K562 (cell line): ENCODE measurements around the gene TCF12. TPM values are rescaled to one million over a fixed set of nuclear protein-coding genes. Genes with fewer than 3 reads are reported as not detected.

Experiments
- BDP1 ChIP-seq: IDR thresholded peaks from 3 replicates; pipeline ENCODE4 v1.6.1; 2011; ENCODE audit not compliant: insufficient read length, insufficient read depth
- CBX1 ChIP-seq: sonication (generic); IDR thresholded peaks from 2 replicates; pipeline ENCODE4 v1.6.1; 2016; ENCODE audit warnings: antibody characterized with exemption, low read depth, mild to moderate bottlenecking
- CBX3 ChIP-seq, 2 experiments: IDR thresholded peaks; 1 replicate in 1 of 2; 2 replicates in 1 of 2; pipeline ENCODE4 v1.6.1; 2012; ENCODE audit warnings: inconsistent platforms in 2 of 2, low read length in 2 of 2, borderline replicate concordance in 1 of 2, control low read depth in 1 of 2
- CREBBP ChIP-seq: IDR thresholded peaks from one replicate; pipeline ENCODE4 v1.6.1; 2012; ENCODE audit warnings: low read depth, mild to moderate bottlenecking, control low read depth, inconsistent platforms, low read length
- CREM ChIP-seq: IDR thresholded peaks from 2 replicates; pipeline ENCODE4 v1.6.1; 2014; ENCODE audit warnings: antibody characterized with exemption, low read depth
- ELK1 ChIP-seq: sonication (generic); formaldehyde crosslinking; IDR thresholded peaks from 2 replicates; pipeline ENCODE4 v1.8.1; 2022; ENCODE audit warnings: missing genetic modification reagents
- ETV6 ChIP-seq, 3 experiments: fragments of 150-350 bp in 1 of 3; sonication (generic) in 1 of 3; formaldehyde crosslinking in 1 of 3; IDR thresholded peaks; 2 replicates each; pipeline versions ENCODE4 v1.6.1 to v1.8.0; 2014 to 2022; ENCODE audit warnings: borderline replicate concordance in 2 of 3, low read depth in 2 of 3, antibody characterized with exemption in 1 of 3, low read length in 1 of 3, mild to moderate bottlenecking in 1 of 3, missing genetic modification reagents in 1 of 3
- NBN ChIP-seq: fragments of 450-650 bp; IDR thresholded peaks from 2 replicates; pipeline ENCODE4 v1.6.1; 2016; ENCODE audit warnings: low read depth, mild to moderate bottlenecking
- NR0B1 ChIP-seq: fragments of 450-650 bp; IDR thresholded peaks from one replicate; pipeline ENCODE4 v1.6.1; 2018; ENCODE audit warnings: mild to moderate bottlenecking, moderate library complexity; ENCODE audit not compliant: partially characterized antibody
- PCBP1 ChIP-seq: fragments of 200-400 bp; formaldehyde crosslinking; IDR thresholded peaks from 2 replicates; pipeline ENCODE4 v1.6.1; 2018; ENCODE audit warnings: mild to moderate bottlenecking, low read depth, low read length; ENCODE audit not compliant: poor library complexity, severe bottlenecking
- RBM17 ChIP-seq: fragments of 200-400 bp; formaldehyde crosslinking; IDR thresholded peaks from 2 replicates; pipeline ENCODE4 v1.6.1; 2017; ENCODE audit warnings: low read depth, mild to moderate bottlenecking, low read length, borderline replicate concordance
- RHOXF2B ChIP-seq: fragments of 250-450 bp; sonication (Bioruptor Pico); conservative IDR thresholded peaks from 2 replicates; pipeline ENCODE4 v1.5.1; 2021
- SIRT6 ChIP-seq: IDR thresholded peaks from one replicate; pipeline ENCODE4 v1.6.1; 2012; ENCODE audit warnings: low read depth, mild to moderate bottlenecking, control low read depth, inconsistent platforms, low read length, moderate library complexity
- SMC3 ChIP-seq: conservative IDR thresholded peaks from 2 replicates; pipeline ENCODE4 v1.6.1; 2011; ENCODE audit warnings: low read depth, low read length, improper control_type of control experiment; ENCODE audit not compliant: insufficient read depth
- SNIP1 ChIP-seq: fragments of 450-650 bp; IDR thresholded peaks from 2 replicates; pipeline ENCODE4 v1.7.1; 2017; ENCODE audit warnings: low read depth, mild to moderate bottlenecking
- SREBF2 ChIP-seq: sonication (generic); formaldehyde crosslinking; IDR thresholded peaks from 2 replicates; pipeline ENCODE4 v1.4.0; 2020; ENCODE audit warnings: mild to moderate bottlenecking, missing genetic modification reagents
- UBTF ChIP-seq, 2 experiments: IDR thresholded peaks; 2 replicates each; pipeline ENCODE4 v1.6.1; 2012; ENCODE audit warnings: improper control_type of control experiment in 2 of 2, low read depth in 2 of 2, low read length in 2 of 2, borderline replicate concordance in 1 of 2
- WHSC1 ChIP-seq: IDR thresholded peaks from one replicate; pipeline ENCODE4 v1.6.1; 2012; ENCODE audit warnings: low read length, control low read depth, inconsistent platforms
- YBX1 ChIP-seq: fragments of 450-650 bp; IDR thresholded peaks from 2 replicates; pipeline ENCODE4 v1.7.1; 2016; ENCODE audit warnings: mild to moderate bottlenecking
- YY1 ChIP-seq, 3 experiments: IDR thresholded peaks; 2 replicates each; pipeline ENCODE4 v1.6.1; 2011; ENCODE audit warnings: low read length in 2 of 3, mild to moderate bottlenecking in 2 of 3, moderate library complexity in 2 of 3, borderline replicate concordance in 1 of 3, control low read depth in 1 of 3, low read depth in 1 of 3; ENCODE audit not compliant: insufficient read depth in 3 of 3, insufficient replicate concordance in 2 of 3, control insufficient read depth in 1 of 3, insufficient read length in 1 of 3; ENCODE audit errors: extremely low read depth in 1 of 3
- ZFP30 ChIP-seq: fragments of 250-450 bp; sonication (Bioruptor Pico); IDR thresholded peaks from 2 replicates; pipeline ENCODE4 v1.8.0; 2022; ENCODE audit warnings: moderate library complexity, mild to moderate bottlenecking, inconsistent platforms, borderline replicate concordance
- ZNF124 ChIP-seq: sonication (generic); formaldehyde crosslinking; IDR thresholded peaks from 2 replicates; pipeline ENCODE4 v1.8.1; 2022; ENCODE audit warnings: missing genetic modification reagents
- ZNF589 ChIP-seq: fragments of 200-800 bp; sonication (Bioruptor generic); IDR thresholded peaks from 2 replicates; pipeline ENCODE4 v1.6.1; 2016; ENCODE audit warnings: low read depth, missing genetic modification characterization, missing compliant biosample characterization
- polyA plus RNA-seq, 8 experiments: library from polyadenylated mRNA; depleted of rRNA in 4 of 8; stranded (reverse) in 5 of 8; unstranded in 3 of 8; fragments of >200 nt; fragmentation: Nextera tagmentation in 2 of 8; fragmentation: Illumina TruSeq in 1 of 8; extraction: Ambion mirVana in 2 of 8; extraction: Trizol in 1 of 8; gene quantifications; 2 replicates each; pipeline versions ENCODE4 v1.2.1 to v1.2.3, GENCODE V29; 2011 to 2014; ENCODE audit warnings: inconsistent platforms in 1 of 8, missing spikeins in 1 of 8
- total RNA-seq, 7 experiments: library from RNA; depleted of rRNA in 6 of 7; stranded (reverse); fragments of >200 nt in 6 of 7; fragmentation: Illumina TruSeq in 2 of 7; extraction: Trizol in 2 of 7; gene quantifications; 2 replicates each; pipeline versions ENCODE4 v1.2.1 to v1.2.3, GENCODE V29; 2011 to 2021; ENCODE audit warnings: low replicate concordance in 1 of 7

The TCF12 gene
- total and polyA plus RNA-seq, 9 of the 15 experiments (the other 6 are each of a cell fraction or from before 2014, with no cell fraction given): 10.5 to 132 (median 52.9) TPM

- no peak for TF ChIP-seq ZNF124 (CRISPR knock-in tag)
- no peak for TF ChIP-seq SIRT6
- no peak for TF ChIP-seq YBX1
- TF ChIP-seq ELK1 (CRISPR knock-in tag): no peak
- TF ChIP-seq NBN: no peak
- TF ChIP-seq SNIP1: no peak
- TF ChIP-seq ZNF589 (CRISPR knock-in tag): peak; percentile 16; the same call in 1 of the 2 replicates
- no peak for TF ChIP-seq RHOXF2B (CRISPR knock-in tag)
- peak; percentile 36 for TF ChIP-seq PCBP1
- TF ChIP-seq CBX3 (IDR thresholded peaks at IDR 0.05; ENCODE audit: borderline replicate concordance in 1 of 2, low read length in 2 of 2): no peak
- TF ChIP-seq CREBBP: no peak
- TF ChIP-seq BDP1: no peak
- no peak for TF ChIP-seq WHSC1
- no peak for TF ChIP-seq ETV6 (IDR thresholded peaks at IDR 0.05; ENCODE audit: borderline replicate concordance in 1 of 2, low read depth in 2 of 2, low read length in 1 of 2)
- TF ChIP-seq ETV6 (CRISPR knock-in tag; IDR thresholded peaks at IDR 0.05; ENCODE audit: borderline replicate concordance): no peak
- TF ChIP-seq ZFP30: no peak
- peak in 1 of 3 experiments; percentile 7 for TF ChIP-seq YY1 (IDR thresholded peaks at IDR 0.05; ENCODE audit: borderline replicate concordance in 1 of 3, control insufficient read depth in 1 of 3, extremely low read depth in 1 of 3, insufficient read depth in 3 of 3, insufficient read length in 1 of 3, insufficient replicate concordance in 2 of 3, low read depth in 1 of 3, low read length in 2 of 3)
- TF ChIP-seq RBM17: no peak
- TF ChIP-seq SREBF2 (CRISPR knock-in tag): no peak
- 0 out of 2 replicates have a peak, but pooled peaks have one; percentile 10 for TF ChIP-seq CBX1
- peak; percentile 82 to 94; a peak in 2 of 4 replicates for TF ChIP-seq UBTF (IDR thresholded peaks at IDR 0.05; ENCODE audit: borderline replicate concordance in 1 of 2, low read depth in 2 of 2, low read length in 2 of 2)
- no peak for TF ChIP-seq NR0B1
- no peak for TF ChIP-seq SMC3
- TF ChIP-seq CREM: peak; percentile 2; the same call in 1 of the 2 replicates
These were observed 676 bp downstream of the TCF12 start (continued) for GRCh38 chr15:56919031-56919608.
